HCT116 (cell line): ENCODE results near the gene PLEKHO2.

Source experiments
- EZH2phosphoT487 ChIP-seq: fragments of 200-600 bp; IDR thresholded peaks from 2 replicates; pipeline ENCODE4 v1.6.1; 2018; ENCODE audit warnings: antibody characterized with exemption, borderline replicate concordance
- POLR2A ChIP-seq: IDR thresholded peaks from 2 replicates; pipeline ENCODE4 v1.7.0; 2011; ENCODE audit warnings: borderline replicate concordance; ENCODE audit not compliant: insufficient read depth, insufficient read length; ENCODE audit errors: extremely low read depth
- ZBTB33 ChIP-seq: IDR thresholded peaks from 2 replicates; pipeline ENCODE4 v1.6.1; 2011; ENCODE audit warnings: mild to moderate bottlenecking, low read length, moderate library complexity; ENCODE audit not compliant: insufficient replicate concordance; ENCODE audit errors: extremely low read depth
- TF ChIP-seq, protein P1 (sequence below), 3 experiments: fragments of 200-600 bp in 1 of 3; sonication (generic) in 1 of 3; IDR thresholded peaks in 2 of 3; conservative IDR thresholded peaks in 1 of 3; 2 replicates each; pipeline ENCODE4 v1.5.1; 2012 to 2017; ENCODE audit warnings: low read depth in 2 of 3, low read length in 2 of 3, antibody characterized with exemption in 1 of 3, borderline replicate concordance in 1 of 3, control low read depth in 1 of 3, mild to moderate bottlenecking in 1 of 3, mixed read lengths in 1 of 3, mixed run types in 1 of 3, moderate library complexity in 1 of 3; ENCODE audit not compliant: insufficient read depth in 1 of 3

- TF ChIP-seq, protein P1, sequence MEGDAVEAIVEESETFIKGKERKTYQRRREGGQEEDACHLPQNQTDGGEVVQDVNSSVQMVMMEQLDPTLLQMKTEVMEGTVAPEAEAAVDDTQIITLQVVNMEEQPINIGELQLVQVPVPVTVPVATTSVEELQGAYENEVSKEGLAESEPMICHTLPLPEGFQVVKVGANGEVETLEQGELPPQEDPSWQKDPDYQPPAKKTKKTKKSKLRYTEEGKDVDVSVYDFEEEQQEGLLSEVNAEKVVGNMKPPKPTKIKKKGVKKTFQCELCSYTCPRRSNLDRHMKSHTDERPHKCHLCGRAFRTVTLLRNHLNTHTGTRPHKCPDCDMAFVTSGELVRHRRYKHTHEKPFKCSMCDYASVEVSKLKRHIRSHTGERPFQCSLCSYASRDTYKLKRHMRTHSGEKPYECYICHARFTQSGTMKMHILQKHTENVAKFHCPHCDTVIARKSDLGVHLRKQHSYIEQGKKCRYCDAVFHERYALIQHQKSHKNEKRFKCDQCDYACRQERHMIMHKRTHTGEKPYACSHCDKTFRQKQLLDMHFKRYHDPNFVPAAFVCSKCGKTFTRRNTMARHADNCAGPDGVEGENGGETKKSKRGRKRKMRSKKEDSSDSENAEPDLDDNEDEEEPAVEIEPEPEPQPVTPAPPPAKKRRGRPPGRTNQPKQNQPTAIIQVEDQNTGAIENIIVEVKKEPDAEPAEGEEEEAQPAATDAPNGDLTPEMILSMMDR (IDR thresholded peaks at IDR 0.05 in 2 of 3, conservative IDR thresholded peaks at IDR 0.05 in 1 of 3; ENCODE audit: borderline replicate concordance in 1 of 3, insufficient read depth in 1 of 3, low read depth in 2 of 3, low read length in 2 of 3), result no peak
- no peak for TF ChIP-seq EZH2phosphoT487
- no peak for TF ChIP-seq ZBTB33
- TF ChIP-seq POLR2A, result no peak
These were observed 64.7 kb downstream of the PLEKHO2 start for GRCh38 chr15:64906402-64906801.
